Measurements from ENCODE around the gene ACAP3. TPM values are rescaled to one million over a fixed set of nuclear protein-coding genes. Genes with fewer than 3 reads are reported as not detected.

The ACAP3 gene
- total and polyA plus RNA-seq, 2 of the 4 experiments (the other 2 are of a cell fraction), result 13.3 to 58.2 TPM

DNA sequence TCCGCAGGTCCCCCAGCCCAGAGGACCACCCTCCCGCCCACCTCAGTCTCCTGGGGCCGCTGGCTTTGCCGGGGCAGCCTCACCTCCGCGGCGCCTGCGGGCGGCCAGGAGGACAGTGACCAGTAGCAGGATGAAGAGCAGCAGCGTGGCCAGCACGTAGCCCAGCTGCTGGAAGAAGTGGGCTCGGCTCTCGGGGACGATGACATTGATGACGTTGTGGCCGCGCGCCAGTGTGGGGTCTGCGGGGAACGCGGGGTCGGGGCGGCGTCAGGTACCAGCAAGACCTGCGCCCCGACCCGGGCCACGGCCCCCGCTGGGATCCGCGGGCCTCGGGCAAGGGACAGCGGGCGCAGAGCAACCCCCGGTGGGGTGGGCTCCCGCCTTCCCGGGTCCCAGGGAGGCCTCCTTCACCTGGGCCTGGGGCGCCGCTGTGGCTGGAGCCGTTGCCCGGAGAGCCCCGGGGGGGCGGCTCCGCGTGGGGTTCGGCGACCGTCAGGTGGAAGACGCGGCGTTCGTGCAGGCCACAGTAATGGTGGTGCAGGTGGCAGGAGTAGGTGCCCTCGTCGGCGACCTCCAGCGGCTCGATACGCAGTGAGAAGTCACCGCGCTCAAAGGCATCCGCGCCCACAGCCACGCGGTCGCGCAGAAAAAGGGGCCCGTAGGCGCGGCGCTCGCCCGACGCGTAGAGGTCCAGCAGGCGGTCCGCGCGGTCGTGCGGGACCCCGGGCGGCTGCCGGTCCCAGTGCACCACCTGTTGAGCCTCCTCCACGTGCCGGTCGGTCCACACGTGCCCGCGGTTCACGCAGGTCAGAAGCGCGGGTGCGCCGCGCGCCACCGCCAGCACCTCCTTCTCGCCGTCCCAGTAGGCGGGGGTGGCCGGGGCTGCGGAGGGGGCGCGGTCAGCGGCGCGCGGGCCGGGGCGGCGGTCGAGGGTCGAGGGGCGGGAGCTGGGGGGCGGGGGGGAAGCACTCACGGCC is 46.8 kb upstream of the ACAP3 start:
- H3K4me2 ChIP-seq (ENCODE audit: low read depth, low read length), result no peak overlapping the region; the same call in 1 of the 2 replicates
- H3K79me1 ChIP-seq (ENCODE audit: low read depth in 1 of 2, low read length in 2 of 2), result peaks cover 8 to 24% of the 10 kb centered on the region in 2 experiments; a peak in 3 of 4 replicates
- H3K4ac ChIP-seq (ENCODE audit: low read depth, low read length), result no peak overlapping the region
- no peak overlapping the region for H2AK5ac ChIP-seq (ENCODE audit: low read depth, low read length)
- ChIA-PET POLR2A (ENCODE audit: unreplicated experiment) (no interaction called here), CTCF (no interaction called here)
- no peak overlapping the region for H2BK120ac ChIP-seq (ENCODE audit: low read depth, low read length)
- no peak overlapping the region; the same call in 1 of the 2 replicates for H3K4me3 ChIP-seq (ENCODE audit: insufficient read depth, low read depth, low read length)
- DNase-seq (no peak), ATAC-seq (ENCODE audit: low read depth) (no peak)
- no peak overlapping the region for H3K9ac ChIP-seq (ENCODE audit: low read depth, low read length)
- H2AK9ac ChIP-seq (replicated peaks; ENCODE audit: low read depth, low read length, poor library complexity), result peak overlapping the region; percentile 61
- peak overlapping the region; percentile 58 for H2AFZ ChIP-seq (replicated peaks; ENCODE audit: low read length, poor library complexity)
- no peak overlapping the region for H3K56ac ChIP-seq (ENCODE audit: extremely low read depth, insufficient read depth, low read length)
- no peak overlapping the region for H2BK5ac ChIP-seq (ENCODE audit: low read depth, low read length, poor library complexity, severe bottlenecking)
- peaks cover 39% of the 10 kb centered on the region for H3K36me3 ChIP-seq (ENCODE audit: control insufficient read depth, insufficient read depth, low read length)
- H3K27ac ChIP-seq (ENCODE audit: insufficient read depth, low read length), result no peak overlapping the region
- in situ Hi-C loops (cut with MboI; ENCODE audit: low sequenced_read_pairs), result no loop called here
- peaks cover 55% of the 10 kb centered on the region for H4K20me1 ChIP-seq (ENCODE audit: insufficient read depth, low read length)
- no peaks in the 10 kb centered on the region for H3K9me1 ChIP-seq (ENCODE audit: insufficient read depth, low read length)
- no peaks in the 10 kb centered on the region for H3K9me3 ChIP-seq (ENCODE audit: control insufficient read depth, insufficient read depth, low read length)
- no peak overlapping the region for H3K23ac ChIP-seq (ENCODE audit: low read depth, low read length)
- H2BK20ac ChIP-seq (ENCODE audit: low read depth, low read length), result no peak overlapping the region
- no peak overlapping the region; the same call in 1 of the 2 replicates for H3K14ac ChIP-seq (replicated peaks; ENCODE audit: low read depth, low read length)
- H3K4me1 ChIP-seq (ENCODE audit: control insufficient read depth, insufficient read depth, low read length), result peaks cover 30% of the 10 kb centered on the region
- H2BK15ac ChIP-seq (ENCODE audit: low read depth, low read length), result no peak overlapping the region
- dilution Hi-C loops (cut with HindIII; ENCODE audit: low sequenced_read_pairs, unreplicated experiment), result no loop called here
- no peaks in the 10 kb centered on the region for H3K27me3 ChIP-seq (ENCODE audit: control insufficient read depth, insufficient read depth, low read length)
- no peak overlapping the region for H4K91ac ChIP-seq (ENCODE audit: insufficient read depth, low read depth, low read length)
- no peak overlapping the region for H4K8ac ChIP-seq (ENCODE audit: low read depth in 2 of 2, low read length in 2 of 2)
- H4K5ac ChIP-seq (ENCODE audit: low read depth, low read length), result no peak overlapping the region
- H3K18ac ChIP-seq (ENCODE audit: low read depth, low read length), result no peak overlapping the region
- TF ChIP-seq CTCF (conservative IDR thresholded peaks at IDR 0.05; ENCODE audit: low read depth, low read length) (no peak), NFE2L2 (IDR thresholded peaks at IDR 0.05; ENCODE audit: low read depth, low read length) (no peak), CEBPB (IDR thresholded peaks at IDR 0.05; ENCODE audit: low read depth, low read length) (no peak), RCOR1 (IDR thresholded peaks at IDR 0.05; ENCODE audit: insufficient replicate concordance, low read length) (no peak), MAFK (IDR thresholded peaks at IDR 0.05; ENCODE audit: low read depth, low read length) (no peak), MAZ (IDR thresholded peaks at IDR 0.05; ENCODE audit: borderline replicate concordance, low read depth, low read length) (no peak), MXI1 (IDR thresholded peaks at IDR 0.05; ENCODE audit: borderline replicate concordance, low read depth, low read length) (no peak), SMC3 (IDR thresholded peaks at IDR 0.05; ENCODE audit: low read depth, low read length) (no peak), BHLHE40 (IDR thresholded peaks at IDR 0.05; ENCODE audit: low read depth, low read length) (no peak), CHD1 (IDR thresholded peaks at IDR 0.05; ENCODE audit: low read depth, low read length) (no peak), POLR2A (IDR thresholded peaks at IDR 0.05; ENCODE audit: low read depth, low read length) (no peak)
- TF ChIP-seq, protein P1, sequence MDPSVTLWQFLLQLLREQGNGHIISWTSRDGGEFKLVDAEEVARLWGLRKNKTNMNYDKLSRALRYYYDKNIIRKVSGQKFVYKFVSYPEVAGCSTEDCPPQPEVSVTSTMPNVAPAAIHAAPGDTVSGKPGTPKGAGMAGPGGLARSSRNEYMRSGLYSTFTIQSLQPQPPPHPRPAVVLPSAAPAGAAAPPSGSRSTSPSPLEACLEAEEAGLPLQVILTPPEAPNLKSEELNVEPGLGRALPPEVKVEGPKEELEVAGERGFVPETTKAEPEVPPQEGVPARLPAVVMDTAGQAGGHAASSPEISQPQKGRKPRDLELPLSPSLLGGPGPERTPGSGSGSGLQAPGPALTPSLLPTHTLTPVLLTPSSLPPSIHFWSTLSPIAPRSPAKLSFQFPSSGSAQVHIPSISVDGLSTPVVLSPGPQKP (IDR thresholded peaks at IDR 0.05; ENCODE audit: borderline replicate concordance, low read depth, low read length), result no peak
- intact Hi-C loops (cut with micrococcal nuclease), result loop anchor here (5.0 kb wide), 1 partner anchor 47 kb away; the partner anchor contains the start of genes ACAP3 and PUSL1
- no TSS peak for BruUV-seq (replicated peaks)
- 79% methylated on average over 31 of the region's 116 CpGs; no CpG with 5 or more reads in 1 of the 2 experiments for WGBS, 2 experiments (ENCODE audit: extremely low coverage in 2 of 2, insufficient read length in 1 of 2)
